ENCODE results near the gene SIGLEC5. TPM values are rescaled to one million over a fixed set of nuclear protein-coding genes. Genes with fewer than 3 reads are reported as not detected.

Gene SIGLEC5
- total RNA-seq, 1 experiment from 2014 or later = not detected

DNA sequence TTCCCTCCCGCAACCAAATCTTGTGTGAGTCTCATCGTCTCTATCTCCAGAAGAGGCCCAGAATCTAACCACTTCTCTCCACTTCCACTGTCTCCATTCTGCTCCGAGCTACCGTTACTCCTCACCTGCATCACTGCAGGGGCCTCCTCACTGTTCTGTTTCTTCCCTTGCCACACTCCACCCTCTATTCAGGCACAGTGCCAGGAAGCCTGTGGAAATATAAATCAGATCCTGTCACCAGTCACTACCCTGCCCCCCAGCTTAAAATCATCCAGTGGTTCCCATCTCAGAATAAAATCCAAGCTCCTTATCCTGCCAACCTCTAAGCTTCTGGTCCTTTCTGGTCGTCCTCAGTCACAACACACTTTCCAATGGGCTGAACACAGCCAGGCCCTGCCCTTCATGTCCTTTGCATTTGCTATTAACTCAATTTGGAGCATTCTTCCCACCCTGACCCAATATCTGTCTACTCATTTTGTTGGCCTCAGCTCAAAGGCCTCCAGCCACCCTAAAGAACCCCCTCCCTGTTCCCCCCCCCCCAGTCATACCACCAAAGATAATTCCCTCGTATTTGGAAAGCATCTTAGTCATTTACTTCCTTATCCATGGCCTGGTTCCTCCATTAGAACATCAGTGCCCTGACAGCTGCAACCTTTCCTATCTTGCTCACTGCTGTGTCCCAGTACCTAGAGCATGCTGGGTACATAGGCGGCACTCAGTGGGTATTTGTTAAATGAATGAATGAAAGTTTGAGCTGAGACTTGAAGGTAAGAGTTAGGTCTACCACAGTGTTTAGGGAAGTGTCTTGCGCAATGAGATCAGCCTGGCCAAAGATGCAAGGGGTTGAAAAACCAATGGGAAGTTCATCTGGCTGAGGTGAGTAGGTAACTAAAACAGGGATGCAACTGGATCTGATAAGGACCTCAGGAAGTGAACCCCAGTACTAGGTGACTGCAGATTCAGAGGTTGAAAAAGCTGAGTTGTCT lies 34.7 kb downstream of the SIGLEC5 start:
- no peak for DNase-seq (ENCODE audit: low read depth, low spot score)
- in situ Hi-C loops (cut with HindIII; ENCODE audit: low pct_unique_long_range_greater_than_20kb, low sequenced_read_pairs) = no loop called here

DNA sequence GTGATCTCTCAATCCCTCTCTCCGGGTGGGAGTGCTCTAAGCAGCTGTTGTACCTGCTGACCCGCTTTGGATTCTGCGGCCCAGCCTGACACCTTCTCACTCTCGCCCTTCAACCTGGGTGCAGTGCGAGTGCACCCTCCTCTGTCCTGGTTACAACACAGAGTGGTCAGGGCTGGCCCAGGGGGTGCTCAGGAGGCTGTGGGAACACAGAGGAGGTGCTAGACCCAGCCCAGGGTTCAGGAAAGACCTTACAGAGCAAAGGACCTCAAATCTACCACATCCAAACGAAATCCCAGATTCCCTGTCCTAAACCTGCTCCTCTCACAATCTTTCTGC lies 35.5 kb downstream of the SIGLEC5 start:
- in situ Hi-C loops (cut with HindIII; ENCODE audit: low pct_unique_long_range_greater_than_20kb, low sequenced_read_pairs) = no loop called here
- DNase-seq (ENCODE audit: low read depth, low spot score) = no peak

GRCh38 chr19:51593969-51594773 lies 36.0 kb downstream of the SIGLEC5 start:
- peak; percentile 95 for DNase-seq (ENCODE audit: low read depth, low spot score)
- in situ Hi-C loops (cut with HindIII; ENCODE audit: low pct_unique_long_range_greater_than_20kb, low sequenced_read_pairs) = no loop called here

DNA sequence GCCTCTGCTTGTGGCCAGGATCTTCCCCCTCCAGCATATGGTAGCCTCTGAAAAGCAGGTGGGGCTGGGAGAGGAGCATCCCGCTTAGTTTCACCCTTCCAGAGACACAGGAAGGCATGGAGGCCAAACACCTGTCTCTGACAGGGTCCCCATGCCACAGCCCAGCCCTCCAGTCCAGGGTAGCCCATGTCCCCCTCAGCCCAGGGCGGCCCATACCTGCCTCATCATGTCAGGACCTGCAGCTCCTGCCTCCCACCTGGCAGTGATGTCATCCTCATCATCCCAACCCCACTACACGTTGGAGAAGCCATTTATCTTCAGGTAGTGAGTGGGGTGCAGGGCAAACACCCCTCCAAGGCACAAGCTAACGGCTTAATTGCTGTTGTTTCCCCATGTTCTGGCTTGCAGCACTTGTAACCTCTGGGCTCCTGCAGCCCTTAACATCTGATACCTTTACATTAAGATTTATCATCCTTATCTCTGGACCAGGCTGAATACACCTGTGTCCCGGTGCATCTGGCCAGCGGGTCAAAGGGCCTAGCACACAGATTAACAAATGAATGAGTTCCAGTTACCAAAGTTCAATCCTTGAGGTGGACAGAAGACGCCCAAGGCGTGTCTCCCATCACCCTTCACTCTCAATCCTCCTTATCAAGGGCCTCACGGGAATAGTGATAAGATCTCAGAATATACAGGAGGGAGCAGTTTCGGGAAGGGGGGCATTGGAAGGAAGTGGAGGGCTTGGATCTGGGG lies 36.9 kb downstream of the SIGLEC5 start:
- no peak for DNase-seq (ENCODE audit: low read depth, low spot score)
- in situ Hi-C loops (cut with HindIII; ENCODE audit: low pct_unique_long_range_greater_than_20kb, low sequenced_read_pairs) = no loop called here

DNA sequence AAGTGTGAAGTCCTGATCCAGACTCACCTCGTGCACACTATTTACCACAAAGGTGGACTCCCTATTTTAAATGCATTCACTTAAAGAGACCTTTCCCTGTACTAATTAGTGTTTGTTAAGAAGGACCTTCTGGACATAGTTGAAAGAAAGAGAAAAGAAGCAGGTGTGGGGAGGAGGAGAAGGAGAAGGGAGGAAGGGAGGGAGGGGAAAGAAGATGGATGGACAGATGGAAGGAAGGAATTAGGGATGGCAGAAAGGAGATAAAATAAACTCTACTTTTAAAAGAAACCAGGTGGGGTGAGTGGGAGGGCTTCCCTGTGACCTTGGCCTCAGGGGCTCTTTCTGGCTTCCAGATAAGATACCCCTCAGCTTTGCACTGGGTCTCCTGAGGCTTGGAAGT lies 37.7 kb downstream of the SIGLEC5 start:
- DNase-seq (ENCODE audit: low read depth, low spot score) = no peak

DNA sequence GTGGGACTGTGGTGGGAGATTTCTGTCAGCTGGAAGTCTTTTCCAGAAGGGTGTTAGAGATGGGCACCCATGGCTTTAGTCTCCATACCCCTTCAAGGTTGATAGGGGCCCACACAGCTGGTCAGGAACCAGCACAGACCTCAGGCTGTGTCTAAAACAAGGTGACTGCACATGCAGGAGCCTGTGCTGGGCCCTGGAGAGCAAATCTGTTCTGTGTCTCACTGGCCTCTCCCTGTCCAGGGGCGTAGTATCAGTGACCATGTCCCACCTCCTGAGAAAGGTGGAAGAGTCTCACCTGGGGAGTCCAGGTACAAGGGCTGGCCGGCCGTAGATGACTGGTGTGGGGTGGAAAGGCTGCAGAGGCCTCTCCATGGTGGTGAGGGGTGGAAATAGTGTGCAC lies 39.8 kb downstream of the SIGLEC5 start:
- in situ Hi-C loops (cut with HindIII; ENCODE audit: low pct_unique_long_range_greater_than_20kb, low sequenced_read_pairs) = no loop called here
- no peak for DNase-seq (ENCODE audit: low read depth, low spot score)

More for the DNA sequence above, 37.7 kb downstream of the SIGLEC5 start:
- in situ Hi-C loops (cut with HindIII; ENCODE audit: low pct_unique_long_range_greater_than_20kb, low sequenced_read_pairs) = no loop called here

GRCh38 chr19:51589511-51589910 lies 40.7 kb downstream of the SIGLEC5 start:
- DNase-seq (ENCODE audit: low read depth, low spot score) = no peak
- in situ Hi-C loops (cut with HindIII; ENCODE audit: low pct_unique_long_range_greater_than_20kb, low sequenced_read_pairs) = no loop called here

DNA sequence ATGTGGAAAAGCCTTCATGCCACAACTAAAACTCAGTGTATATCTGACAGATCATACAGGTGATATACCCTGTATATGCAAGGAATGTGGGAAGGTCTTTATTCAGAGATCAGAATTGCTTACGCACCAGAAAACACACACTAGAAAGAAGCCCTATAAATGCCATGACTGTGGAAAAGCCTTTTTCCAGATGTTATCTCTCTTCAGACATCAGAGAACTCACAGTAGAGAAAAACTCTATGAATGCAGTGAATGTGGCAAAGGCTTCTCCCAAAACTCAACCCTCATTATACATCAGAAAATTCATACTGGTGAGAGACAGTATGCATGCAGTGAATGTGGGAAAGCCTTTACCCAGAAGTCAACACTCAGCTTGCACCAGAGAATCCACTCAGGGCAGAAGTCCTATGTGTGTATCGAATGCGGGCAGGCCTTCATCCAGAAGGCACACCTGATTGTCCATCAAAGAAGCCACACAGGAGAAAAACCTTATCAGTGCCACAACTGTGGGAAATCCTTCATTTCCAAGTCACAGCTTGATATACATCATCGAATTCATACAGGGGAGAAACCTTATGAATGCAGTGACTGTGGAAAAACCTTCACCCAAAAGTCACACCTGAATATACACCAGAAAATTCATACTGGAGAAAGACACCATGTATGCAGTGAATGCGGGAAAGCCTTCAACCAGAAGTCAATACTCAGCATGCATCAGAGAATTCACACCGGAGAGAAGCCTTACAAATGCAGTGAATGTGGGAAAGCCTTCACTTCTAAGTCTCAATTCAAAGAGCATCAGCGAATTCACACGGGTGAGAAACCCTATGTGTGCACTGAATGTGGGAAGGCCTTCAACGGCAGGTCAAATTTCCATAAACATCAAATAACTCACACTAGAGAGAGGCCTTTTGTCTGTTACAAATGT lies 42.7 kb downstream of the SIGLEC5 start:
- in situ Hi-C loops (cut with HindIII; ENCODE audit: low pct_unique_long_range_greater_than_20kb, low sequenced_read_pairs) = no loop called here
- DNase-seq (ENCODE audit: low read depth, low spot score) = no peak

DNA sequence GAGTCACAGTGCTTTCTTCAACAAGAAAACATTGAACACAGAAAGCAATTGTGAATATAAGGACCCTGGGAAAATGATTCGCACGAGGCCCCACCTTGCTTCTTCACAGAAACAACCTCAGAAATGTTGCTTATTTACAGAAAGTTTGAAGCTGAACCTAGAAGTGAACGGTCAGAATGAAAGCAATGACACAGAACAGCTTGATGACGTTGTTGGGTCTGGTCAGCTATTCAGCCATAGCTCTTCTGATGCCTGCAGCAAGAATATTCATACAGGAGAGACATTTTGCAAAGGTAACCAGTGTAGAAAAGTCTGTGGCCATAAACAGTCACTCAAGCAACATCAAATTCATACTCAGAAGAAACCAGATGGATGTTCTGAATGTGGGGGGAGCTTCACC lies 43.4 kb downstream of the SIGLEC5 start:
- in situ Hi-C loops (cut with HindIII; ENCODE audit: low pct_unique_long_range_greater_than_20kb, low sequenced_read_pairs) = no loop called here
- DNase-seq (ENCODE audit: low read depth, low spot score) = no peak

DNA sequence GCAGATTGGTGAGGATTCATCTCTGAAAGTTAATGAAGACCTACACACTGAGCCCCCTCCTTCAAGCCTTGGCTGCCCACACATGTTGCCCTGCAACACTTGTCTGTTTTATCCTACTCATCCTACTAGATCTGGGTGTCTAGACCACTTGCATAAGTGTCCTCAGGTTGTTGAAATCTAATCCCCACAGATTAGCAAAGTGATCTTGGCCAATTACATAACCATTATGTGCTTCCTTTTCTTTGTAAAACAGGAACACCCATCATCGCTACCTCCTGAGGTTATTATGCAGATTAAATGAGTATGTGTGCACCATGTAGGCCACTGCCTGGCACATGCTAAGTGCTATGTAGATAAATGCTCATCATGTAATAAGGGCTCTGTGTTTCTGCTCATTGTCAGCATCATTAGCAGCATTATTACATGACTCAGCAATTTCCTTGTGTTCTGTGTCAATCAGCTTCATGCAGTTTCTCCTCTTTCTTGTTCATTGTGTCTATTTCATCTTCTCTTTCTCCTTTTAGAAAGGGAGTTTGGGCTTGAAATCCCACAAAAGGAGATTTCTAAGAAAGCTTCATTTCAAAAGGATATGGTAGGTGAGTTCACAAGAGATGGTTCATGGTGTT lies 44.0 kb downstream of the SIGLEC5 start:
- in situ Hi-C loops (cut with HindIII; ENCODE audit: low pct_unique_long_range_greater_than_20kb, low sequenced_read_pairs) = no loop called here
- no peak for DNase-seq (ENCODE audit: low read depth, low spot score)

GRCh38 chr19:51576850-51577249 lies 53.4 kb downstream of the SIGLEC5 start:
- in situ Hi-C loops (cut with HindIII; ENCODE audit: low pct_unique_long_range_greater_than_20kb, low sequenced_read_pairs) = no loop called here
- DNase-seq (ENCODE audit: low read depth, low spot score) = no peak

GRCh38 chr19:51573331-51573730 lies 56.9 kb downstream of the SIGLEC5 start:
- in situ Hi-C loops (cut with HindIII; ENCODE audit: low pct_unique_long_range_greater_than_20kb, low sequenced_read_pairs) = no loop called here
- DNase-seq (ENCODE audit: low read depth, low spot score) = no peak

DNA sequence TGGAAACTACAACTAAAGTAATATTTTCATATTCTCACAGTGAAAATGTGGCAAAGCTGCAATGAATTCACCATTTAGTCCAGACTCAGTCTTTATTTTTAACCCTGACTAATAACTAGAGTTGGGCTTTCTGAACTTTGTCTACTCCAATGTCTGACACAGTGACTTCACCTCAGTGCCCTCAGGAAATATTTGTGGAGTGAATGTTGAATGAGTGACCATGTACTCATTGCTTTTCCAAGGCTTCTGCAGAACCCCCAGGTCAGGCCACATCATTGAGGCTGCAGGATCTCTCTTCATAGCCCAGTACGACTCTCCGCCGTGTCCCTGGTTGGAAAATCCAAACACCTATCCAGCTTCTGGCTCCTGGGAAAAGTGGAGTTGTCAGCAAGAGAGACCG lies 57.3 kb downstream of the SIGLEC5 start:
- in situ Hi-C loops (cut with HindIII; ENCODE audit: low pct_unique_long_range_greater_than_20kb, low sequenced_read_pairs) = no loop called here
- DNase-seq (ENCODE audit: low read depth, low spot score) = no peak

DNA sequence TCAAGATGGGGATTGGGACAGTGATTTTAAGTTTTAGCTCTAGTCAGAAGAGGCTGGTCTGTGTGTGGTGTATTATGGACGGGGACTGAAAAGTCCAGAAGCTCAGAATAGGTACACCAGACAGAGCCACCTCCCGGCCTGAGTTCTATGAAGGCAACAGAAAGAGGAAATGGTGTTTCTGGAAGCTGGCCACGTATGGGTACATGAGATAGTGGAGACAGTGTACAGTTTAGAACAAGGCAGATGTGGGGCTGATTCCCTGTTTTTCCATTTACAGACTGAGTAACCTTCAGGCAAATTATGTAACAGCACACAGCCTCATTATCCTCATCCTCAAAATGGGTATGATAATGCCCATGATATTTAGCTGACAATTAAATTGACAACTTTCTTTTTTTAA lies 57.8 kb downstream of the SIGLEC5 start:
- no peak for DNase-seq (ENCODE audit: low read depth, low spot score)
- in situ Hi-C loops (cut with HindIII; ENCODE audit: low pct_unique_long_range_greater_than_20kb, low sequenced_read_pairs) = no loop called here

GRCh38 chr19:51571599-51571998 lies 58.6 kb downstream of the SIGLEC5 start:
- in situ Hi-C loops (cut with HindIII; ENCODE audit: low pct_unique_long_range_greater_than_20kb, low sequenced_read_pairs) = no loop called here
- no peak for DNase-seq (ENCODE audit: low read depth, low spot score)

DNA sequence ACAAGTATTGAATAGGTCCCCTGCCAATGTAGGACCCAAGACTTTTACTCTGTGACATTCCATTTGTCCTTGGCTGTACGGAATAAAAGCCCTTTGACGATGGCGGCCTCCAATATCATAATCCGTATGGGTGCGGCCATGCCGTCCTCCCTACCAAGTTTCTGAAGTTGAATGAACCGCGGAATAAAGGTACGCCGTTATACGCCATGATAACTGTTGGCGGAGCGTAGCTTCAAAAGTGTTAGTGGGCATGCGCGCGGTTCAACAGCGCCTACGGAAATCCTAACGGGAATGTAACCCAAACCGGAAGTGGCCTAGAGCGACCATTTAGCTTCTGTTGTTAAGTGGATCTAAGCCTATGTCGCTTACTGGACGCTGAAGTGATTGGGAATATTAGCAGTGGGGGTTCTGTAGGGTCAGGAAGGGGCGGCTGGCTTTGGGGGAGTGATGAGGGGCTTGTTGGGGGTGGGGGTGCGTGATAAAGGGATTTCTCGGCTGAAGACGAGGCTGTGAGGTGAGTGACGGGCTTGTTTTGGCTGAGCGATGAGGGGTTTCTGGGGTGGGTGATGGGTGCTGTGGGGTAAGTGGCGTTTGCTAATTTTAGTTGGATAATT lies 59.1 kb downstream of the SIGLEC5 start, which contains the start of gene ZNF175:
Gene ZNF175 (plus strand): TSS at position 322 of the 614 bp plus-strand sequence. CDS start 2,047 bp downstream, outside the sequence.
- peak; percentile 96 for DNase-seq (ENCODE audit: low read depth, low spot score)
- in situ Hi-C loops (cut with HindIII; ENCODE audit: low pct_unique_long_range_greater_than_20kb, low sequenced_read_pairs) = no loop called here

Data from SK-MEL-5 (cell line).